Thoracic aorta (tissue), 2 donors: ENCODE results near the gene POLR2L. TPM values are rescaled to one million over a fixed set of nuclear protein-coding genes. Genes with fewer than 3 reads are reported as not detected.
A peak's percentile ranks its signal among the peaks of the same experiment; 100 is the strongest.

ENCODE experiments used
- ATAC-seq: fragments of 150-250 bp; one replicate; pipeline ENCODE4 v1.8.0; 2017; ENCODE audit warnings: low read depth; ENCODE audit not compliant: insufficient number of reproducible peaks, low FRiP score
- DNase-seq: peaks from one replicate; pipeline ENCODE4 v3.0.0-alpha.2; 2020; ENCODE audit warnings: low spot score
- H3K27ac ChIP-seq, 2 donors: fragments of 200-600 bp; sonication (generic); 1 replicate in 1 of 2; 2 replicates in 1 of 2; pipeline ENCODE4 v1.5.1; 2016; ENCODE audit warnings: mild to moderate bottlenecking in 2 of 2, moderate library complexity in 2 of 2
- H3K27me3 ChIP-seq: fragments of 200-600 bp; sonication (generic); replicated peaks from 2 replicates; pipeline ENCODE4 v1.6.0; 2016; ENCODE audit warnings: mild to moderate bottlenecking; ENCODE audit not compliant: insufficient read depth
- H3K36me3 ChIP-seq: fragments of 200-600 bp; sonication (generic); one replicate; pipeline ENCODE4 v1.5.1; 2016
- H3K4me1 ChIP-seq, 2 donors: fragments of 200-600 bp; sonication (generic); 1 replicate in 1 of 2; 2 replicates in 1 of 2; pipeline versions ENCODE4 v1.5.1 to v1.6.0; 2016; ENCODE audit warnings: low read depth in 2 of 2, mild to moderate bottlenecking in 1 of 2; ENCODE audit not compliant: control insufficient read depth in 1 of 2
- H3K4me3 ChIP-seq: fragments of 200-600 bp; sonication (generic); 2 replicates; pipeline ENCODE4 v1.5.1; 2016; ENCODE audit warnings: mild to moderate bottlenecking
- H3K9me3 ChIP-seq: fragments of 200-600 bp; sonication (generic); 2 replicates; pipeline ENCODE4 v1.5.1; 2016
- CTCF ChIP-seq: fragments of 200-600 bp; sonication (generic); IDR thresholded peaks from one replicate; pipeline ENCODE4 v1.5.1; 2019; ENCODE audit warnings: antibody characterized with exemption
- total RNA-seq, 2 donors: library from RNA; depleted of rRNA; stranded (reverse); fragments of >200 nt; gene quantifications; one replicate each; pipeline versions ENCODE4 v1.1.0 to v1.2.3, GENCODE V29; 2016

The POLR2L gene
- total RNA-seq, 2 donors from 2014 or later: 20.8 to 63.0 TPM

GRCh38 chr11:799641-800316 is 42.5 kb downstream of the POLR2L start:
- H3K36me3 ChIP-seq: peaks cover 18% of the 10 kb centered on the region
- DNase-seq (no peak), ATAC-seq (no peak)
- H3K27me3 ChIP-seq: no peaks in the 10 kb centered on the region
- no peak overlapping the region for H3K27ac ChIP-seq
- H3K4me3 ChIP-seq: no peak overlapping the region
- no peak for TF ChIP-seq CTCF
- H3K9me3 ChIP-seq: no peaks in the 10 kb centered on the region
- H3K4me1 ChIP-seq: peaks cover 18 to 47% of the 10 kb centered on the region in 2 donors

- peak; percentile 82 for TF ChIP-seq CTCF
Measured at GRCh38 chr11:798093-798713, 44.1 kb downstream of the POLR2L start, which contains the start of gene SLC25A22. Gene SLC25A22, minus strand, starts transcription at chr11:798281. Its CDS starts 3,275 bp downstream, at chr11:795006.

GRCh38 chr11:797296-798092 is 44.8 kb downstream of the POLR2L start:
- DNase-seq (no peak), ATAC-seq (peak; percentile 12)
- Histone ChIP-seq H3K27me3 (no peaks in the 10 kb centered on the region), H3K27ac (peak overlapping the region; percentile 69 to 79), H3K9me3 (no peaks in the 10 kb centered on the region), H3K36me3 (peaks cover 12% of the 10 kb centered on the region), H3K4me3 (peak overlapping the region; percentile 86), H3K4me1 (peaks cover 10 to 27% of the 10 kb centered on the region in 2 donors)
- TF ChIP-seq CTCF: no peak

More at GRCh38 chr11:798093-798713, 44.1 kb downstream of the POLR2L start, which contains the start of gene SLC25A22:
- peaks cover 18% of the 10 kb centered on the region for H3K36me3 ChIP-seq
- H3K4me3 ChIP-seq: peak within 1 kb of the TSS; percentile 86
- no peaks in the 10 kb centered on the region for H3K9me3 ChIP-seq
- peak within 1 kb of the TSS; percentile 69 to 79 for H3K27ac ChIP-seq
- peak; percentile 52 for ATAC-seq
- H3K4me1 ChIP-seq: peaks cover 10 to 34% of the 10 kb centered on the region in 2 donors
- no peak for DNase-seq
- H3K27me3 ChIP-seq: no peaks in the 10 kb centered on the region

GRCh38 chr11:796565-797295 is 45.6 kb downstream of the POLR2L start:
- H3K4me3 ChIP-seq: peak overlapping the region; percentile 86
- H3K36me3 ChIP-seq: peaks cover 11% of the 10 kb centered on the region
- no peaks in the 10 kb centered on the region for H3K9me3 ChIP-seq
- DNase-seq (no peak), ATAC-seq (no peak)
- peaks cover 10 to 27% of the 10 kb centered on the region in 2 donors for H3K4me1 ChIP-seq
- H3K27ac ChIP-seq: peak overlapping the region; percentile 69 to 79
- TF ChIP-seq CTCF: no peak
- H3K27me3 ChIP-seq: no peaks in the 10 kb centered on the region
